ENCODE data around the gene PALMD.

Gene PALMD

DNA sequence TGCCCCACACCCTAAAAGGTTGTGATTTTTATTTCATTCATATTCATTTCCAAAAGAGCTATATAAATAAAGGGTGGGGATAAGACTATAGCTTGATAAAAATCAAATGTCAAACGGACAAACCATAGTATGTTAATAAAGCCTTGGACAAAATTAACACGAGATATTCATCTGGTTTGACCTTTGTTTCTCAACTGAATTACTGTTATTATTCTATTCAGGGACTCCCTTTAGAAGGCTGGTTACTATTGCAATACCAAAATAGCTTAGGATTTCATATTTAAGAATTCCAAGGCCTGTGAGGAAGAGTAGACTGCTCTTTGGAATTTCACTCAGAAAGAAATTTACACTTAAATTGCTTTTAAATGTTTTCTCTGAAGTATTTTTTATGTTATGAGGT lies 10.2 kb upstream of the PALMD start:
- no peak for DNase-seq (ENCODE audit: low read depth)

DNA sequence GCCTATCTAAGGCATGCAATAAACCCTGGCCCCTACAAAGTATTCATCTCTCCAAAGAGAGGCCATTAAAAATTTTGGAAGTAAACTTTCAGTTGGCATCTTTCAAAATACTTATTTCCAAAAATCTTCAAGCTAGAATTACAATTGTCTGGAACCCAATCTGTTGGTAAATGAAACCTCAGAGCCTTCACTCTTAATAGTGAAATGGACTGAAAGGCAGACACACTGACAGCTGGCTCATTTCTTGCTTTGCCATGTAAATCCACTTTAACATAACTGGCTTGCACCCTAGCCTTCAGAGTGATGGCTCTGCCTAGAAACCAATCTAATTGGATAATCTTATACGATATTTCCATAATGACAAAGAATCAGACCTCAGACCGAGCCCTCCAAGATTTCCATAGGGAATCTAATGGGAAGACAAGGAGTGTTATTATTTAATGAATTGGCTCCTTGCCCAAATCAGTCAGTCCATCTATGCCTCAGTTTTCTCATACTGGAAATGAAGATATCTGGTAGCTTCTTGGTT lies 9.2 kb upstream of the PALMD start:
- DNase-seq (ENCODE audit: low read depth), result no peak

DNA sequence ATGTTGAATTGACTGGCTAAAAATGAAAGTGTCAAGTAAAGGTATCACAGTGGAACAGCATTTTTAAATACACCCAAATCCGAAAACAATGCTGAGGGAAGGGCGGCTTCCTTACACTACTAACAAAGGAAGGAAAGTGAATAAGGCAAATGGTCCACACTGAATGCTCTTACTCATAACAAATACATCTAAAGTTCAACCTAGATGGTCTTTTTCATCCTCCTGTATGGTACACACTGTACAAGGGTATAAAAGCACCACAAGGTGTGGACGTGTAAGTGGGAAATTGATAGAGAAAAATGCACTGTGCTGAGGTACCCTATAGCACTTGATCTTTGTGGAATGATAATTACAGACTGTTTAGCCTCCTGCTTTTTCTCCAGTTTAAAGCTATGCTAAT lies 7.1 kb upstream of the PALMD start:
- no peak for DNase-seq (ENCODE audit: low read depth)

DNA sequence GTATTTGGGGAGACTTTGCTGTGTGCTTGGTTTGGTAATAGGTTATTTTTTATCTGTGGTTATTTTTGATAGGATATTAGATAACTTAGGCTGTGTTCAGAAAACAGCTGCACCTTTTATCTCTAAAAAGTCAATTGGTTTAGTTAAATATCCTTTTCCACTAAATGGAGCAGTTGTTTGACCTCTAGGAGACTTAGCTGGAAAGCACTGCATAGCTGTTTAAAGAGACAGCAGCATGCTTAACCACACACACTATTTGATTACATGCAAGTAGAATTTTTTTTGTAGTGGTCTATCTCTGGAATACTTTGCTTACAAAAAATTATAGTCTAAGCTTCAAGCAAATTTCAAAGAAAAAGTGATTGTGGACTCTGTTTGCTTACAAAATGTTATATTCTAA lies 6.5 kb upstream of the PALMD start:
- no peak for DNase-seq (ENCODE audit: low read depth)

DNA sequence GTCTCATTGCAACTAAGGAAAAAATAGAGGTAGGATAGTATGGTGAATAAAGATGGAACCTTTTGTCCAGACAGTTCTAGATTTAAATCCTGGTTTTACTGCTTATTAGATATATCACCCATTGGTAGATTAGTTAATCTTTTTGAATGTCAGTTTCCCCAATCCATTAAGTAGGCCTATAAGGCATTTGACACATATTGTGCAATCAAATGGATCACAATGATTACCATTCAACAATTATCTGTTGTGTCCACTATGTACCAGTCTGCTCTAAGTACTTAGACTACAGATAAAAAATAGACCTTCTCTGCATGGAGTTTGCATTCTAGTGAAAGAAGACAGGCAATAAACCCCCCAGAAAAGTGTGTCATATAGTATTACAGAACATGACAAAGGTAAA lies 6.0 kb upstream of the PALMD start:
- no peak for DNase-seq (ENCODE audit: low read depth)

DNA sequence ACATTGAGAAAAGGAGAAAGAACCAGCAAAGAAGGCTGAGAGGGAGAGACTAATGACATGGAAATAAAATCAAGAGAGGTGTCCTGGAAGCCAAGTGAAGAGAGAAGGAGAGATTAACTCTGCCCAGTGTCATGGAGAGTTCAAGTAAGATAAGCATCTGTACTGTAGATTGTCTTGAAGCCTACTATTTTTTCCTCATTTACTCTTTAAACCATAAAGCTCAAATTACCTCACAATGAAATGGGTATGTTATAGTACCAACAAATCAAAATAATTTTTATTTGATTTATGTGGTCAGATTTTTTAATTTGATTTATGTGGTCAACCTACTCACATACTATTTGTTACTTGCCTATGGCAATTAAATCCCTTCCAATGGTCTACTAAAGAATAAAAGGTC lies 5.2 kb upstream of the PALMD start:
- no peak for DNase-seq (ENCODE audit: low read depth)

DNA sequence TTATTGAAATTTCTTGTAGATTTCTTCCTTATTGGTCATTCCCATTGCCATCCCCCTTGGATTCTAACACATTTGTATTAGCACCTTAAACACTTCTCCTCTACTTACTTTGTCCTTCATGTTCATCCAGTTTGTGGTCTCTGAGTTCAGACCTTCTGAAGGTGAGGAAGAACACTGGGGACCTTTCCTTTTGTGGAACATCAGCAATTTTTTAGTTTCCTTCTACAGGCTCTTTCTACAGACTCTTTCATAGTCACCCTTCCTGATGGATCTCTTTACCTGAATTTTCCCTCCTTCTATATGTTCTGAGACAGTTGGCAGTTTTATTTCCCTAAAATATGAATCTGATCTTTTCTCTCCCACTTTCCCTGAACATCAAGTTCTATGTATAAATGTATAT lies 4.4 kb upstream of the PALMD start:
- DNase-seq (ENCODE audit: low read depth), result no peak

DNA sequence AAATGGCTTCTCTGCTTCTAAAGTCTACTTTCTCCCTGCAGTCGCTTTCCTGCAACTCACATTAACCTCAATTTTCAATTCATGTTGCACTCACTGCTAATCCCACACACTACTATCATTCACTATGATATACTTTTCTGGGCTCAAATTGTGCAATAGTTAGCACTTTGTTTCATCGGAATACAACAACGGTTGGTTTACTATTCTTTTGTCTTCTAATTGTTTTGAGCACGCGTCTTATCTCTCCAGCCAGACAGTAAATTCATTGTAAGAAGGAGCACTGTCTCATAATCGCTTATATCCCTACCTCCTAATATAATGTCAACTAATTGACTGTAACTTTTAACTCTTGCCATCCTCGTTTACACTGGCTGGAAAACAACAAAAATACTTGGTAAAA lies 3.9 kb upstream of the PALMD start:
- no peak for DNase-seq (ENCODE audit: low read depth)

DNA sequence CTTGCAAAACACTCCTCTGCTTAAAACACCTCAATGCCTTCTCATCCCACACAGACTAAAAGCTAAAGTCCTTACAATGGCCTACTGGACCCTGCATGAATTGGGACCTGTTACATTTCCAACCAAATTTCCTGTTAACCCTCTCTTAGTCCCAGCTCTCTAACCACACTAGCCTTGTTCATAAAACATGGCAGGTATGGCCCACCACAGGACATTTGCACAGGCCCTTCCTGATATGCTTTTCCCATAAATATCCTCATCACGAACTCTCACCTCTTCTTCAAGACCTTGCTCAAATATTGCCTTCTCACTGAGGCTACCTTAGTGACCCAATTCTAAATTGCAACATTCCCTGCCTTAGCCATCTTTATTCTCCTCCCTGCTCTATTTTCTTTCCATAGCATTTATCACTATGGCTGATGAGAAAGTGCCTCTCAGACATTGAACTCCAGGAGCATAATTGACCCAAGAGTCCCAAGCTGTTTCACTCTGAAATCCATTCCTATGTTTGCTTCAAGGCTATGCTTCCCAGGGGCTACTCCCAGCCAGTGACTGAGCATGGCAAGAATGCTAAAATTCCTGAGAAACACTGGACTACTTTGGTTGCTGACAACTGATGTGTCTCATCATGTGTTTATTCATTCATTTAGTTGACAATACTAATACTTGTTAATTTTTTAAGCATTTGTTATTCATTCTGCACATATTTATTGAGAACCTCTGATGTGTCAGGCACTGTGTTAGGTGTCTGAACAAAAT lies 2.7 kb upstream of the PALMD start:
- no peak for DNase-seq (ENCODE audit: low read depth)

DNA sequence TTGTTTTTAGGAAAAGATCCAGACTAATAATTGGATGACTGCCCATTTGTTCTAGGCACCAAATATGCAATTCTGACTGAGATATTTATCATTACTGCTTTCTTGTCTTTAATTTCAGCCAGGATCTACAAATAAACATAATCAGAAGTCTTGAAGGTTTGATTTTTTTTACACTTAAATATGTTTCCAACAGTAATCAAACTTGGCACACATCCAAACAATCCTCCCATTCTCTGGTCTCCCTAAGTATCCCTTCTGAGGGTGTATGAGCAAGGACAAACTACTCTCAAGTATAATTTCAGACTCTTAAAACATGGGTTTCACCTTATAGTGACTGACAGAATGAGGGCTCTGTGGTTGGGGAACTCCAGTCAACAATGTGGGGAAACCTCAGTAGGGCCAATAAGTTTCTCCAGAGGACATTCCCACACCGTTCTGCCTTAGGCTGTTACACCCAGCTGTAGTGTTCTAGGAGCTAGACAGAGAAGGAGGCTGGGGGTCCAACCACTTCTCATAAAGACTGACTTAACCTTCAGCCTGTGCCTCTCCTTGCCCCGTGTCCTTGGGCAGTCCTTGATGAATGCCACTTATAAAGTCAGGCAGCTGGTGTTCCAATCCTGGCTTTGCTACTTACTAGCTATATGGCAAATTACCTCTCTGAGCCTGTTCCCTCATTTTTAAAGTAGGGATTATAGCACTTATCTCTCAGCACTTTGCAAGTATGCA lies 1.5 kb upstream of the PALMD start:
- no peak for DNase-seq (ENCODE audit: low read depth)

DNA sequence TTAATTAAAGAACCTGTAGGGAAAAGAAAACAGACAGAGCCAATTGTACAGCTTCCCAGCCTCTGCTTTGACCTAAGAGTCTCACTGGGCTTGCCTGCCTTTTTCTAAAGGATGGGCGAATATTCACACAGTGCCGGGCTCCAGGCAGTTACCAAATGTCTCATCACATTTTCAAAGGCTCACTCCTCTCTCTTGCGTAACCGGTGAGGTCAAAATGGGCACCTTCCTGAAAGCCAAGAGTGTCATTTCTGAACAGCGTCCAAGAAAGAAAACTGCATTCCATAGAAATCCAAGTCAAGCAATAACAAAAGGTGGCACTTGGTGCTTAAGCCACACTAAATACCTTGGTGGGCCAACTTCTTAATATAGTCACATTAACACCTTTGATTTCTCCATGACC lies 710 bp upstream of the PALMD start:
- no peak for DNase-seq (ENCODE audit: low read depth)

DNA sequence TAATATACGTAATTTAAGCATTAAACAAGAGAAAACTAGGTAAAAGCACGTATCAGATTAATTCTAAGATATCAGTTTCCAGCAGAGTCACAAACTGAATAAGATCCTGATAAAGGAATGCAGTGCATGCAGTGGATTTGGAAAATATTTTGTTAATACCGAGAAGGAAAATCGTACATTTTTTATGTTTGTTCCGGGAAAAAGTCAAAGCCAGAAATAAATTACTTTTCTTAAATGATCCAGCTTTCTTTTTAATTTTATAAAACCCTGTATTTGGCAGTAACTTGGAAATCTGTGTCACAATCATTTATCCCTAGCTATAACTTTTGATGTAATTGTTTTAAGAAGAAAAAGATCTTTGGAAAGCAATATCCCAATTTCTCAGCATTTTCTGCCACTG lies 955 bp downstream of the PALMD start:
- no peak for DNase-seq (ENCODE audit: low read depth)

DNA sequence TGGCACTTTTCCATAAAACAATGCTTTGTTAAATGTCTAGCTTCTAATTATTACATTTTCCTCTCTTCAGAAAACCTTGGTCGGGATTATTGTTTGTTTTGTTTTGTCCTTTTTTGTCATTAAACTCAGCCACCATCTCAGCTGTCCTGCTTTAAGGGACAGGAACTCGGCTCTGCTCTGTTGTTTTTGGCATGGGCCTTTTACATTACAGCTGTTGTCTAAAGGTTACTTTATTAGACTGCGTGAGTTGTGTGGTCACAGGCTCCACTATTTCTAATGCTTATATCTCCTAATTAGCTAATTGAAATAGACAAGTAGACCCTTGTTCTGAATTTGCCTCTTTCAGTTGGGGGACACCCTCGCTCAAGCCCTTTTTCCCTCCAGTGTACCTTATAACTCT lies 1.6 kb downstream of the PALMD start:
- no peak for DNase-seq (ENCODE audit: low read depth)

DNA sequence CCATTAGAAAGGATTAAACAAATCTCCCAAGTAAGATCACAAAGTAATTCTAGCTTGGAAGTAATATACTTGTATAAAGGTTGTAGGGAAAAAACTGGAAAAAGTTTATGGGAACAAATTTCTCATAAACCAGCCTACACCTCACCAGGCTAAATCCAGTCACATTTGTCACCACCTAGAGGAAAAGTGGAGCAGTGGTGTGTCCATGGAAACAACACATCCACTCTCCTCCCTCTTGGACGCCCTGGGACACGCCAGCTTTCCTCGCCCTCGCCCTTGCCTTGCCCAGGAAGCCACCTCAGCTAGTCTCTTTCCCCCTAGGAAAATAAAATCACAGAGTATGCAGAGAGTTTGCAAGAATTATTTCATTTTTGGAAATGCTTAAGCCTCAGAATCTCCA lies 2.2 kb downstream of the PALMD start:
- DNase-seq (ENCODE audit: low read depth), result no peak

DNA sequence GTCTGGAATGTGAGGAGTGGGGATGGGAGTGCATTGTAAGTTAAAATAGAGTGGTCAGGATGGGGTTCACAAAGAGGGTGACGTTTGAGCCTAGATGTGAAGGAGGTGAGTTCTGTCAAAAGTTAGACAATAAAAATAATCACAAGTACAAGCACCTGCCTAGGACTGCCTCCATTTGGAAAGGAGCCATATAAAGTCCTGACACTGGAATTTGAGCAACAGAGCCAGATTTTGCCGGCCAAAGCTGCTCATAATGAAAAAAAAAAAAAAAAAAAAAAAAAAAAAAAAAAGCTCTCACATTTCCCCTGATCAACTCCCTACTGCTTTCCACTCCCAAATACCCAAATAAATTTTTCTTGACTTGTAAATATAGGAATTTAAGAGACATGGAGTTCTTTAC lies 4.1 kb downstream of the PALMD start:
- no peak for DNase-seq (ENCODE audit: low read depth)

DNA sequence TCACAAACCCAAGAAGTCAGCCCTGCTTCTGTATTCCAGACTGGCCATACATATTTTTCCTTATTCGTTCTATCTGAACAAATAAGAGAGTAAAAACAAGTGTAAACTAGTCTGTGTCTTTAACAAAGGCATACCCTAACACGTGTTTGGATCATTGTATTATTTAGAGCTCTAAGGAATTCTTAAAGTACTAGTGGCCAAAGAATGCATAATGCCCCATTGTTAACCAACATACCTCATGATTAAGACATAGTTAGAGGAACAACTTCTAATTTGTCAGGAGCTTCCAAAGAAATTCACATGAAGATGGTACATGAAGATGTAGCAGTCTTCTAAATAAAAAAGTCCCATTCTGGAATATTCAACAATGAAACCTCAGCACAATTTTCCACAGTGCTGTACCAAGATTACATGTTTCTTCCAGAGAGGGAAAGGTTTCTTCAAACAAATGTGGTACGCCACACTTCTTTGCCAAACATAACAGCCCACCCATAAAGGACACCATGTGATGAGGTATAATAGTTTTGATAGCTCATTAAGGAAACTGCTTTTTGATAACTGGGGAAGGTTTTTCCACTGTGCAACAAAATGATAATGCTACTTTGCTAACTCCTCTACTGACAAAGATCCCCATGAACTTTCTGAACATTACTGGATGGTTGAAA lies 5.0 kb downstream of the PALMD start:
- no peak for DNase-seq (ENCODE audit: low read depth)

DNA sequence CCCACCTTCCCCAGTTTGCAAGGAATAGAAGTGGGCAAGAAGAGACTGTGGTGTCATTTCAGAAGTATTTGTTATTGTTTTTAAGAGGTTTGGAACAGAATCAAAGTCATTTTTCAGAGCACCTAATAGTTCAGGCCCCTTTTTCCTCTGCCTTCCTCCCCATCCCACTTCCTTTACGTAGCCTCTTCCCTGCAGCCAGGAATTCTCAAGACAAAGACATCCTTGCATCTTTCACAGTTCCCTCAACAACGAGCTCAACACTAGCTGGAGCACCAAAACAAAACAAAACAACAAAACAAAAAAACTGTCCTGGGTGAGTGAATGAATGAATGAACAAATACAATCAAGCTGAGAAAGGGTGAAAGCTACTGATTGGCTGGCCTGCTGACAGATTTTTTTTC lies 7.0 kb downstream of the PALMD start:
- no peak for DNase-seq (ENCODE audit: low read depth)

DNA sequence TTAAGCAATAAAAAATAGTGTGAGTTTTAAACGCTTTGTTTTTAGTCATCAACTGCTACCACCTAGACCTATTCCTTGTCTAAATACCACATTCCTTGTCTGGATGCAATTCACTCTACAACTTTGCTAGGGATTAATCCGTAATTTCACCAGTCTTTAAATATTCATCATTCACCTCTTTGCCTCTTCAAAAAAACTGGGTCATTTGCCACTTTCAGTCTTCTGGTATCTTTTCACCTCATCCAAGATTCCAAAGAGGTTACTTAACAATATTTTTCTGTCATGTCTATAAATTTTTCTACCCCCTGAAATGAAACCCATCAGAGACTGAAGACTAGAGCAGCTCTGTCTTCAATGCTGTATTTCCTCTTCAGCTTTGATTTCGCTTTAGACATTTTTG lies 9.5 kb downstream of the PALMD start:
- DNase-seq (ENCODE audit: low read depth), result no peak

DNA sequence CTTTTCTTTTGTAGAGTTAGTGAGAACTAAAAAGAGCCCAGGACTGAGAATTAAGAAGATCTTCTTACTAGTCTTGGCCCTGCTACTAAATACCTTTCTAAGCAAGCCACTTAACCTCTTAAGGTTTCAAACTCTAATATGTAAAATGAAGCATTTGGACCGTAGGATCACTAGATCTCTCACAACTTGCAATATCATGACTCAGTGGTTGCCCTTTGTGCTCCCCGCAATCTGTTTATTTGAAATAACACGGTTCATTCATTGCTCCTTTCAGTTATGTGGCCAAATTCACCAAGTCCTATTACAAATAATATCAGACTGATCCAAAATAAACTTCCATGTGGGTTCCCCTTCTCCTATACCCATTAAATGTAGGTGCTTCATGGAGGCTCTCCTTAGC lies 10.8 kb downstream of the PALMD start:
- DNase-seq (ENCODE audit: low read depth), result no peak

DNA sequence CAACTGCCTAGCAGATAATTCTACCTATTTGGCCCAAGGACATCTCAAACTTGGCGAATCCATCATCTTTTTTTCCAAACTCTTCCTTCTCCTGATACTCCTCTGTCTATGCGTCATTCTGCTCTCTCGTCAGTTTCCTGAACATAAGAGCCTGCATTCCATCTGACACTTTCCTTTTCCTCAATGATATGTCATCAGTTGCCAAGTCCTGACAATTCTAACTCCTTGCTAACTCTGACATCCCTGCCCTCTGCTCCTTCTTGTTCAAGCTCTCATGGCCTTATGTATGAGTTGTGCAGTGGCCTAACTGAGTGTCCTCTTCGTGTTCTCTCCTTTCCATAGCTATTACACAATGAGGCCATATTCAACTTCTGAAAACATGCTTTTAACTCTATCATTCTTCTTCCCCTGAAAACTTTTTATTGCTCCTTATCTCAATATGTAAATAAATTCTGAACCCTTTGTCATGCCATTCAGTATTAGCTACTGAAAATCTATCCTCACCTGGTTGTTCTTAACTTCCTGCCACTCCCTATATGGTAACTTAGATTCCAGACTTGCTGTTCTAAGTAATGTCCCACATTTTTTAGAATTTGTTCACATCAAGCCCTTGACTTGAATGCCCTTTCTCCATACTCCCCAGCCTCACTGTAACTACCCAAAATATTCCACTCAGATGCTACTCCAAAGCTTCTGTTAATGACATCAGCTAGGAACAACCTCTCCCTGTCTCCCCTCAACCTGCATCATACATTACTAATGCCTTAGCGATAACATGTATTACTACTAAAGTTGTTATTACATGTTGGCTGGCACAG lies 11.5 kb downstream of the PALMD start:
- DNase-seq (ENCODE audit: low read depth), result no peak

DNA sequence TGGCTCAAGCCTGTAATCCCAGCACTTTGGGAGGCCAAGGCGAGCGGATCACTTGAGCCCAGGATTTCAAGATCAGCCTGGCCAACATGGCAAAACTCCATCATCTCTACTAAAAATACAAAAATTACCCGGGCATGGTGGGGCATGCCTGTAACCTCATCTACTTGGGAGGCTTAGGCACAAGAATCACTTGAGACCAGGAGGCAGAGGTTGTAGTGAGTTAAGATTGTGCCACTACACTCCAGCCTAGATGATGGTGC lies 12.0 kb downstream of the PALMD start:
- DNase-seq (ENCODE audit: low read depth), result no peak

DNA sequence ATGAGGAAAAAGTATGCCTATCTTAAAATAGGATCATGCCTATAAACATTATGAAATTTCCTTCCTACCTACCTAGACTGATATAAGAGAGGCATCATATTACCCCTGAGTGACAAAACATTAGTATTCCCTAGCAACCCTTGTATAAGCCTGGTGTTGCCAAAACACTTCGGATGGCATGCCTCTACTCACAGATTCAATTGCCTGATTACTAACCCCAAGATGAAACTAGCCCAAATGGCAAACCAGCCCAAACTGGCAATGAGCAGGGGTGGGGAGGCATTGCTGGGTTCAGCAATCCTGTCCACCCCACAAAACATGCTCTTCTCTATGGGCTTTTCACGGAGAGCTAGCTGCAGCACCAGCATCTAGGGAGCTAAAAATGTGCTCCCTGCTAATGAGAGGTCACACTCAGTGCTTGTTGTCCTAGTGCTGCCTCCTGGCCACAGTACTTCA lies 13.9 kb downstream of the PALMD start:
- no peak for DNase-seq (ENCODE audit: low read depth)

DNA sequence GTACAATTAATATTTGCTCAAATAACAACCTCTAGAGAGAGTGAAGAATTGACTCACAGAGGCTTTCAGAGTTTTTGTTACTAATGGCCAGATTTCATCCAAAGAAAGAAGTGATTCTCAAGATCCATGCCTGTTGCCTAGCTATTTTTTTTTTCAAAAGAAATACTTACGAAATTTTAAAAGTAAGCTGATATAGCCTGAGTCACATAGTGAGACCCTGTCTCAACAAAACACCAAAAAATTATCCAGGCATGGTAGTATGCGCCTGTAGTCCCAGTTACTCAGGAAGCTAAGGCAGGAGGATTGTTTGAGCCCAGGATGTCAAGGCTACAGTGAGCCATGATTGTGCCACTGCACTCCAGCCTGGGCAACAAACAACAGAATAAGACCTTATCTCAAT lies 14.6 kb downstream of the PALMD start:
- DNase-seq (ENCODE audit: low read depth), result no peak

All from stimulated activated CD4-positive, alpha-beta T cell treated with anti-CD3 and anti-CD28 coated beads, Interleukin-2, amount 100 ng/mL, for 4 hours (primary cell).